Gastrocnemius medialis (tissue), 4 donors: ENCODE results near the gene VAT1L. TPM values are rescaled to one million over a fixed set of nuclear protein-coding genes. Genes with fewer than 3 reads are reported as not detected.

Experiments used
- ATAC-seq, 2 donors: fragments of 150-250 bp; one replicate each; pipeline ENCODE4 v1.9.1; 2016
- DNase-seq, 2 donors: peaks; one replicate each; pipeline ENCODE4 v3.0.0-alpha.2; 2019
- H3K27ac ChIP-seq, 4 donors: fragments of 200-600 bp; sonication (generic); 1 replicate in 1 of 4; 2 replicates in 3 of 4; pipeline ENCODE4 v1.5.1; 2016 to 2018; ENCODE audit warnings: mild to moderate bottlenecking in 2 of 4, moderate library complexity in 1 of 4
- H3K27me3 ChIP-seq, 3 donors: fragments of 200-600 bp; sonication (generic) in 2 of 3; 1 replicate in 1 of 3; 2 replicates in 2 of 3; pipeline versions ENCODE4 v1.5.1 to v1.6.0; 2016 to 2019; ENCODE audit warnings: mild to moderate bottlenecking in 1 of 3, moderate library complexity in 1 of 3
- H3K36me3 ChIP-seq, 2 donors: fragments of 200-600 bp; sonication (generic) in 1 of 2; one replicate each; pipeline ENCODE4 v1.5.1; 2017 to 2018
- H3K4me1 ChIP-seq, 2 donors: fragments of 200-600 bp; sonication (generic) in 1 of 2; one replicate each; pipeline ENCODE4 v1.5.1; 2016 to 2017; ENCODE audit warnings: mild to moderate bottlenecking in 2 of 2
- H3K4me3 ChIP-seq, 4 donors: fragments of 200-600 bp; sonication (generic) in 3 of 4; 1 replicate in 1 of 4; 2 replicates in 3 of 4; pipeline ENCODE4 v1.5.1; 2016 to 2019; ENCODE audit warnings: mild to moderate bottlenecking in 2 of 4
- H3K9me3 ChIP-seq, 3 donors: fragments of 200-600 bp; sonication (generic) in 2 of 3; 1 replicate in 1 of 3; 2 replicates in 2 of 3; pipeline ENCODE4 v1.5.1; 2016 to 2019
- POLR2A ChIP-seq, 2 donors: fragments of 450-650 bp; IDR thresholded peaks; one replicate each; pipeline ENCODE4 v1.6.1; 2017; ENCODE audit warnings: antibody characterized with exemption in 2 of 2, mild to moderate bottlenecking in 2 of 2, moderate library complexity in 2 of 2
- in situ Hi-C, 4 donors: fragments of 200-750 bp; cut with MboI; loops; one replicate each; pipeline versions ENCODE4 v1.15.0 to v1.8.0; 2017; ENCODE audit warnings: low sequenced_read_pairs in 4 of 4
- intact Hi-C: fragments of 100-400 bp; cut with DNase I; formaldehyde crosslinking; loops from one replicate; pipeline ENCODE4 v1.15.1; 2023; ENCODE audit warnings: low total_unique reads
- total RNA-seq, 4 donors: library from RNA; depleted of rRNA; stranded (reverse); fragments of >200 nt; gene quantifications; one replicate each; pipeline versions ENCODE4 v1.1.0 to v1.2.3, GENCODE V29; 2016
- TF ChIP-seq, protein P1 (sequence below), 5 experiments: fragments of 450-650 bp in 3 of 5; fragments of 200-600 bp in 2 of 5; sonication (generic) in 2 of 5; IDR thresholded peaks in 4 of 5; conservative IDR thresholded peaks in 1 of 5; 1 replicate in 4 of 5; 2 replicates in 1 of 5; pipeline ENCODE4 v1.5.1; 2016 to 2019; ENCODE audit warnings: antibody characterized with exemption in 5 of 5, mild to moderate bottlenecking in 3 of 5, moderate library complexity in 3 of 5

VAT1L gene
- total RNA-seq, 4 donors from 2014 or later, result 0.04 TPM; not detected in 3

DNA sequence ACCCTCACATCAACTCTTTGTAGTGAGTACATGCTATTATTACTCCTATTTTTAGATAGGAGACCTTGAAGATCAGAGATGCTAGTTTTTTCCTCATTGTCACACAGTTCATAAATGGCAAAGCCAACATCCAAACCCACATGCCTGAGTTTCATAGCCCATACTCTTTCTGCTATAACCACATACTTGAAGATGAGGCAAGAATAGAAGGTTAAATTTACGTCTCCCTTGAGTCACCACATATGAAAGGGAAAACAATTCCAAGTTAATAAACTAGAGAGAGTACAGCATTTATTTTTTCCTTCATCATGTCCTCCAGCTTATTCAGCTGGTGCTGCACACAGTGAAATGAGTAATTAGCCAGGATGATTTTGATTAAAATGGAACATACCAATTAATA, 42.4 kb upstream of the VAT1L start:
- Histone ChIP-seq H3K4me1 (no peaks in the 10 kb centered on the region), H3K4me3 (no peak overlapping the region), H3K9me3 (no peaks in the 10 kb centered on the region), H3K36me3 (no peaks in the 10 kb centered on the region), H3K27me3 (no peaks in the 10 kb centered on the region), H3K27ac (no peak overlapping the region)
- ATAC-seq, result no peak
- intact Hi-C loops, result no loop called here
- DNase-seq, result no peak
- no peak for TF ChIP-seq POLR2A (IDR thresholded peaks at IDR 0.05)
- TF ChIP-seq, protein P1, sequence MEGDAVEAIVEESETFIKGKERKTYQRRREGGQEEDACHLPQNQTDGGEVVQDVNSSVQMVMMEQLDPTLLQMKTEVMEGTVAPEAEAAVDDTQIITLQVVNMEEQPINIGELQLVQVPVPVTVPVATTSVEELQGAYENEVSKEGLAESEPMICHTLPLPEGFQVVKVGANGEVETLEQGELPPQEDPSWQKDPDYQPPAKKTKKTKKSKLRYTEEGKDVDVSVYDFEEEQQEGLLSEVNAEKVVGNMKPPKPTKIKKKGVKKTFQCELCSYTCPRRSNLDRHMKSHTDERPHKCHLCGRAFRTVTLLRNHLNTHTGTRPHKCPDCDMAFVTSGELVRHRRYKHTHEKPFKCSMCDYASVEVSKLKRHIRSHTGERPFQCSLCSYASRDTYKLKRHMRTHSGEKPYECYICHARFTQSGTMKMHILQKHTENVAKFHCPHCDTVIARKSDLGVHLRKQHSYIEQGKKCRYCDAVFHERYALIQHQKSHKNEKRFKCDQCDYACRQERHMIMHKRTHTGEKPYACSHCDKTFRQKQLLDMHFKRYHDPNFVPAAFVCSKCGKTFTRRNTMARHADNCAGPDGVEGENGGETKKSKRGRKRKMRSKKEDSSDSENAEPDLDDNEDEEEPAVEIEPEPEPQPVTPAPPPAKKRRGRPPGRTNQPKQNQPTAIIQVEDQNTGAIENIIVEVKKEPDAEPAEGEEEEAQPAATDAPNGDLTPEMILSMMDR (IDR thresholded peaks at IDR 0.05 in 4 of 5, conservative IDR thresholded peaks at IDR 0.05 in 1 of 5), result no peak
- in situ Hi-C loops, result no loop called here

- no peak overlapping the region for H3K27ac ChIP-seq
- H3K9me3 ChIP-seq, result no peaks in the 10 kb centered on the region
- no peaks in the 10 kb centered on the region for H3K27me3 ChIP-seq
- DNase-seq (no peak), ATAC-seq (no peak)
- in situ Hi-C loops (no loop called here), intact Hi-C loops (no loop called here)
- H3K4me1 ChIP-seq, result no peaks in the 10 kb centered on the region
- no peak overlapping the region for H3K4me3 ChIP-seq
- TF ChIP-seq POLR2A (IDR thresholded peaks at IDR 0.05), result no peak
- TF ChIP-seq, protein P1 (IDR thresholded peaks at IDR 0.05 in 4 of 5, conservative IDR thresholded peaks at IDR 0.05 in 1 of 5), result no peak
- no peaks in the 10 kb centered on the region for H3K36me3 ChIP-seq
These were observed 39.9 kb upstream of the VAT1L start for GRCh38 chr16:77748421-77749005.

DNA sequence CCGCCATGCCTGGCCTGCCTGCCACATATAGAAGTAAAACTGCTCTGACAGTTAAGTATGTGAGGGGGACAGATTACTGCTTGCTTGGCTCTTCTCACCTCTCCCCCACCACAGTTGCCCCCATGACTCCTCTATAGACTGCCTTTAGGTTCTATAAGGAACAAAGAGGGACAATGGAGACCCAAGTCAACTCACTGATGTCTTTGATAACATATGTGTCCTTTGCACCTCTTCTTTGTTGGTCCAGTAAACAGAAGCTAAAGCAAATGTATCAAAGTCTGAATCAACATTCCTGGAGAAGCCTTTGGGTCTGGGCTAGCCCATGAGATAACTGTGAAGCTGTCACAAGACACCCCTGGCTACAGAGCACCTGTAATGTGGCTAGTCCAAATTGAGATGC, 38.9 kb upstream of the VAT1L start:
- Histone ChIP-seq H3K27me3 (no peaks in the 10 kb centered on the region), H3K4me1 (no peaks in the 10 kb centered on the region), H3K36me3 (no peaks in the 10 kb centered on the region), H3K9me3 (no peaks in the 10 kb centered on the region), H3K4me3 (no peak overlapping the region), H3K27ac (no peak overlapping the region)
- TF ChIP-seq POLR2A (IDR thresholded peaks at IDR 0.05), result no peak
- TF ChIP-seq, protein P1 (IDR thresholded peaks at IDR 0.05 in 4 of 5, conservative IDR thresholded peaks at IDR 0.05 in 1 of 5), result no peak
- in situ Hi-C loops (no loop called here), intact Hi-C loops (no loop called here)
- ATAC-seq (no peak), DNase-seq (no peak)

DNA sequence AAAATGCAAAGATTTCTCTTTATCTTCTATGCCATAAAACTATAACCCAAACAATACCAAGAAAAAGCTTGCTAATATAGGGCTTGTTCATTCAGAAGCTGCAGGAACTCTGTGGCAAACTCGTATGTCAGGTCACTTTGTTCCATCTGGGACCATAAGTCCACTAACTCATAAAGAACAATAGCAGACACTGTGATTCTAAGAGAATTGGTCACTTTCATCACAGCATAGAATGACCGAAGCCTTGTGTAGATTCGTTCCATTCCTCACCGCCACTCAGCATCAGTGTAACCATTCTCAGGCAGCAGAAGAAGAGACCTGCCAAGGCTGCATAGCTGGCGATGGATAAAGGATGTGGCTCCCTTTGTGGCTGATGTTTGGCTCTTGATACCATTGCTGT, 30.3 kb upstream of the VAT1L start:
- no peaks in the 10 kb centered on the region for H3K36me3 ChIP-seq
- H3K27me3 ChIP-seq, result no peaks in the 10 kb centered on the region
- DNase-seq, result no peak
- H3K27ac ChIP-seq, result no peak overlapping the region
- intact Hi-C loops (no loop called here), in situ Hi-C loops (no loop called here)
- TF ChIP-seq, protein P1 (IDR thresholded peaks at IDR 0.05 in 4 of 5, conservative IDR thresholded peaks at IDR 0.05 in 1 of 5), result no peak
- TF ChIP-seq POLR2A (IDR thresholded peaks at IDR 0.05), result no peak
- no peak for ATAC-seq
- no peaks in the 10 kb centered on the region for H3K9me3 ChIP-seq
- H3K4me1 ChIP-seq, result no peaks in the 10 kb centered on the region
- H3K4me3 ChIP-seq, result no peak overlapping the region

- in situ Hi-C loops, result no loop called here
- TF ChIP-seq POLR2A (IDR thresholded peaks at IDR 0.05), result no peak
- TF ChIP-seq, protein P1 (IDR thresholded peaks at IDR 0.05 in 4 of 5, conservative IDR thresholded peaks at IDR 0.05 in 1 of 5), result no peak
- no peaks in the 10 kb centered on the region for H3K36me3 ChIP-seq
- no peak for ATAC-seq
- no peak overlapping the region for H3K27ac ChIP-seq
- no peak overlapping the region for H3K4me3 ChIP-seq
- H3K4me1 ChIP-seq, result no peaks in the 10 kb centered on the region
- no peaks in the 10 kb centered on the region for H3K9me3 ChIP-seq
- DNase-seq, result no peak
- no peaks in the 10 kb centered on the region for H3K27me3 ChIP-seq
- intact Hi-C loops, result no loop called here
These were observed 29.9 kb upstream of the VAT1L start for GRCh38 chr16:77758508-77758907.
